Panc1 (cell line): ENCODE measurements around the gene PSTK. TPM values are rescaled to one million over a fixed set of nuclear protein-coding genes. Genes with fewer than 3 reads are reported as not detected.

Source experiments
- ATAC-seq: fragments of 200-7000 bp; cut with Tn5 transposase; 2 replicates; pipeline ENCODE4 v1.9.1; 2020; ENCODE audit warnings: mild to moderate bottlenecking, moderate library complexity
- BruUV-seq: library from RNA; stranded (reverse); fragments of 400-500 nt; replicated peaks from 2 replicates; lab custom pipeline; 2021; lab: Mats Ljungman, UMichigan
- CTCF ChIA-PET: fragments of 300-600 bp; sonication (Branson Sonifier 250); formaldehyde crosslinking; loops from one replicate; lab custom pipeline; 2022; ENCODE audit warnings: antibody characterized with exemption; lab: Charles Lee
- POLR2A ChIA-PET: fragments of 300-600 bp; sonication (Branson Sonifier 250); formaldehyde crosslinking; loops from one replicate; lab custom pipeline; 2022; ENCODE audit warnings: antibody characterized with exemption; lab: Charles Lee
- DNase-seq: peaks from one replicate; pipeline ENCODE4 v3.0.0-alpha.2; 2010; ENCODE audit warnings: low read depth, low spot score
- H3K27ac ChIP-seq: 2 replicates; pipeline ENCODE4 v1.5.1; 2011; ENCODE audit warnings: mild to moderate bottlenecking, low read length, inconsistent platforms
- H3K27me3 ChIP-seq: fragments of 200-500 bp; sonication (Bioruptor generic); 2 replicates; pipeline ENCODE4 v1.6.0; 2014; ENCODE audit warnings: low read length, inconsistent platforms; ENCODE audit not compliant: control insufficient read depth, insufficient read depth
- H3K36me3 ChIP-seq: fragments of 200-500 bp; sonication (Bioruptor generic); 2 replicates; pipeline ENCODE4 v1.5.1; 2014; ENCODE audit warnings: inconsistent platforms, mild to moderate bottlenecking, low read length, moderate library complexity; ENCODE audit not compliant: control insufficient read depth, insufficient read depth
- H3K4me1 ChIP-seq: 2 replicates; pipeline ENCODE4 v1.5.1; 2011; ENCODE audit warnings: inconsistent platforms, mild to moderate bottlenecking, low read length, moderate library complexity; ENCODE audit not compliant: control insufficient read depth, insufficient read depth
- H3K4me3 ChIP-seq, 2 experiments: 2 replicates each; pipeline ENCODE4 v1.5.1; 2011 to 2012; ENCODE audit warnings: low read depth in 2 of 2, low read length in 2 of 2, mild to moderate bottlenecking in 2 of 2, inconsistent platforms in 1 of 2, moderate library complexity in 1 of 2
- H3K9me3 ChIP-seq: fragments of 200-500 bp; sonication (Bioruptor generic); 2 replicates; pipeline ENCODE4 v1.5.1; 2014; ENCODE audit warnings: low read depth, mild to moderate bottlenecking, inconsistent platforms, low read length, moderate library complexity; ENCODE audit not compliant: control insufficient read depth, insufficient read depth
- POLR2AphosphoS5 ChIP-seq: IDR thresholded peaks from 2 replicates; pipeline ENCODE4 v1.6.1; 2012; ENCODE audit warnings: mild to moderate bottlenecking, low read depth, low read length, moderate library complexity
- SIN3A ChIP-seq: IDR thresholded peaks from 2 replicates; pipeline ENCODE4 v1.6.1; 2012; ENCODE audit warnings: low read depth, mild to moderate bottlenecking, low read length, moderate library complexity, borderline replicate concordance; ENCODE audit not compliant: insufficient read depth
- TCF7L2 ChIP-seq: IDR thresholded peaks from 2 replicates; pipeline ENCODE4 v1.6.1; 2011; ENCODE audit warnings: mild to moderate bottlenecking, low read depth, low read length, inconsistent platforms
- in situ Hi-C: cut with HindIII; loops from 2 replicates; pipeline ENCODE4 v1.10.0; 2016; ENCODE audit warnings: low sequenced_read_pairs, low pct_unique_long_range_greater_than_20kb
- intact Hi-C: fragments of 100-400 bp; cut with micrococcal nuclease; formaldehyde crosslinking; loops from one replicate; pipeline ENCODE4 v1.10.0; 2022; ENCODE audit not compliant: unreplicated experiment
- total RNA-seq: library from RNA; stranded (reverse); gene quantifications from one replicate; pipeline ENCODE4 v1.2.1, GENCODE V29; 2021; ENCODE audit not compliant: unreplicated experiment
- TF ChIP-seq, protein P1 (sequence below): fragments of 450-650 bp; IDR thresholded peaks from 2 replicates; pipeline ENCODE4 v1.5.1; 2017; ENCODE audit warnings: mild to moderate bottlenecking
- TF ChIP-seq, protein P2 (sequence below), 2 experiments: IDR thresholded peaks; 2 replicates each; pipeline ENCODE4 v1.6.1; 2011 to 2012; ENCODE audit warnings: low read depth in 2 of 2, control low read depth in 1 of 2, low read length in 1 of 2, mild to moderate bottlenecking in 1 of 2, moderate library complexity in 1 of 2; ENCODE audit not compliant: insufficient read depth in 1 of 2

PSTK gene
- total RNA-seq, 1 experiment from 2014 or later, result 15.8 TPM

DNA sequence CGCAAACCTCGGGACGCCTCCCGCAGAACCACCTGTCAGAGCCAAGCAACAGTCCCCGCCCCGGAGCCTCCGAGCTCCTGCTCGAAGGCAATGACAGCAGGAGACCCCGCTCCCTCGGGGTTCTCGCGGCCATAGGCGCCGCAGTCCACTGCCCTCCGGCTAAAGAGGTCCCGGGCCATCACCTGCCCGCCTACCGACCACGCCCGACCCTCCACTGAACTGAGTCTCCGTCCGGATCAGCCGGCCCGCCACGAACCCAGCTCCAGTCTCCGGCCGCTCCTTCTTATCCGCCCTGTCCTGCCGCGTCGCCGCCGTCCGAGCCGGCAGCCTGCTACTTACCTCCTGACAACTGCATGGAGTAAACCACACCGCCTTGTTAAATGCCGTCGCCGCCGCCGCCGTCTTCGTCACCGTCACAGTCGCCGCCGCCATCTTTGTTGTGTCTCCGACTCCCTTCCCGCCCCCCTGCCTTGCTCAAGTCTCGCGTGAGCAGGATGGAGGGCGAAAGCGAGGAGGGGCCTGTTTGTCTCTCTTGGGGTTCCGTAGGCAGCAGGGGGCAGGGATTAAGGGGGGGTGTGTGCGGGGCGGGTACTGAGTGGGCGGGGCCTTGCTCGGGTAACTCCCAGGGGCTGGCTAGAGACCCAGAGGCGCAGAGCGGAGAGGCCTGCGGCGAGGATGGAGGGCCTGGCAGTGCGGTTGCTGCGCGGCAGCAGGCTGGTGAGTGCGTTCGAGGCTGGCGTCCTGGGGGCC lies 28.3 kb downstream of the PSTK start, which contains the start of the genes ACADSB and IKZF5:
Gene ACADSB, plus strand, starts transcription at position 652 of the 750 bp plus-strand sequence. Its CDS starts 24 bp downstream, at position 676.
Gene IKZF5, minus strand, starts transcription at position 441 of the 750 bp plus-strand sequence. CDS start 10,170 bp downstream, outside the sequence.
- Histone ChIP-seq H3K4me1 (peaks cover 30% of the 10 kb centered on the region), H3K4me3 (peak within 1 kb of the TSS; percentile 88 to 99), H3K9me3 (no peaks in the 10 kb centered on the region), H3K27me3 (no peaks in the 10 kb centered on the region), H3K36me3 (peaks cover 3% of the 10 kb centered on the region; the same call in 1 of the 2 replicates), H3K27ac (peak within 1 kb of the TSS; percentile 78)
- peak; percentile 88 for TF ChIP-seq POLR2AphosphoS5
- TF ChIP-seq, protein P1, sequence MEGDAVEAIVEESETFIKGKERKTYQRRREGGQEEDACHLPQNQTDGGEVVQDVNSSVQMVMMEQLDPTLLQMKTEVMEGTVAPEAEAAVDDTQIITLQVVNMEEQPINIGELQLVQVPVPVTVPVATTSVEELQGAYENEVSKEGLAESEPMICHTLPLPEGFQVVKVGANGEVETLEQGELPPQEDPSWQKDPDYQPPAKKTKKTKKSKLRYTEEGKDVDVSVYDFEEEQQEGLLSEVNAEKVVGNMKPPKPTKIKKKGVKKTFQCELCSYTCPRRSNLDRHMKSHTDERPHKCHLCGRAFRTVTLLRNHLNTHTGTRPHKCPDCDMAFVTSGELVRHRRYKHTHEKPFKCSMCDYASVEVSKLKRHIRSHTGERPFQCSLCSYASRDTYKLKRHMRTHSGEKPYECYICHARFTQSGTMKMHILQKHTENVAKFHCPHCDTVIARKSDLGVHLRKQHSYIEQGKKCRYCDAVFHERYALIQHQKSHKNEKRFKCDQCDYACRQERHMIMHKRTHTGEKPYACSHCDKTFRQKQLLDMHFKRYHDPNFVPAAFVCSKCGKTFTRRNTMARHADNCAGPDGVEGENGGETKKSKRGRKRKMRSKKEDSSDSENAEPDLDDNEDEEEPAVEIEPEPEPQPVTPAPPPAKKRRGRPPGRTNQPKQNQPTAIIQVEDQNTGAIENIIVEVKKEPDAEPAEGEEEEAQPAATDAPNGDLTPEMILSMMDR, result no peak
- peak; percentile 95 for TF ChIP-seq SIN3A
- TF ChIP-seq, protein P2, sequence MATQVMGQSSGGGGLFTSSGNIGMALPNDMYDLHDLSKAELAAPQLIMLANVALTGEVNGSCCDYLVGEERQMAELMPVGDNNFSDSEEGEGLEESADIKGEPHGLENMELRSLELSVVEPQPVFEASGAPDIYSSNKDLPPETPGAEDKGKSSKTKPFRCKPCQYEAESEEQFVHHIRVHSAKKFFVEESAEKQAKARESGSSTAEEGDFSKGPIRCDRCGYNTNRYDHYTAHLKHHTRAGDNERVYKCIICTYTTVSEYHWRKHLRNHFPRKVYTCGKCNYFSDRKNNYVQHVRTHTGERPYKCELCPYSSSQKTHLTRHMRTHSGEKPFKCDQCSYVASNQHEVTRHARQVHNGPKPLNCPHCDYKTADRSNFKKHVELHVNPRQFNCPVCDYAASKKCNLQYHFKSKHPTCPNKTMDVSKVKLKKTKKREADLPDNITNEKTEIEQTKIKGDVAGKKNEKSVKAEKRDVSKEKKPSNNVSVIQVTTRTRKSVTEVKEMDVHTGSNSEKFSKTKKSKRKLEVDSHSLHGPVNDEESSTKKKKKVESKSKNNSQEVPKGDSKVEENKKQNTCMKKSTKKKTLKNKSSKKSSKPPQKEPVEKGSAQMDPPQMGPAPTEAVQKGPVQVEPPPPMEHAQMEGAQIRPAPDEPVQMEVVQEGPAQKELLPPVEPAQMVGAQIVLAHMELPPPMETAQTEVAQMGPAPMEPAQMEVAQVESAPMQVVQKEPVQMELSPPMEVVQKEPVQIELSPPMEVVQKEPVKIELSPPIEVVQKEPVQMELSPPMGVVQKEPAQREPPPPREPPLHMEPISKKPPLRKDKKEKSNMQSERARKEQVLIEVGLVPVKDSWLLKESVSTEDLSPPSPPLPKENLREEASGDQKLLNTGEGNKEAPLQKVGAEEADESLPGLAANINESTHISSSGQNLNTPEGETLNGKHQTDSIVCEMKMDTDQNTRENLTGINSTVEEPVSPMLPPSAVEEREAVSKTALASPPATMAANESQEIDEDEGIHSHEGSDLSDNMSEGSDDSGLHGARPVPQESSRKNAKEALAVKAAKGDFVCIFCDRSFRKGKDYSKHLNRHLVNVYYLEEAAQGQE (IDR thresholded peaks at IDR 0.05; ENCODE audit: insufficient read depth in 1 of 2, low read depth in 2 of 2, low read length in 1 of 2), result 0 out of 4 replicates have a peak, but pooled peaks of 1 of the 2 experiments have one; percentile 54
- no peak for TF ChIP-seq TCF7L2
- in situ Hi-C loops, result no loop called here
- CTCF ChIA-PET, result no interaction called here
- DNase-seq (peak; percentile 92), ATAC-seq (peak; percentile 92)
- BruUV-seq, result no TSS peak
- intact Hi-C loops, result no loop called here
- POLR2A ChIA-PET, result interaction anchor here (0.5 to 0.6 kb wide), 2 partner anchors 207 to 1025 kb away, joined by 3 to 4 read pairs; no protein-coding TSS in a partner anchor

DNA sequence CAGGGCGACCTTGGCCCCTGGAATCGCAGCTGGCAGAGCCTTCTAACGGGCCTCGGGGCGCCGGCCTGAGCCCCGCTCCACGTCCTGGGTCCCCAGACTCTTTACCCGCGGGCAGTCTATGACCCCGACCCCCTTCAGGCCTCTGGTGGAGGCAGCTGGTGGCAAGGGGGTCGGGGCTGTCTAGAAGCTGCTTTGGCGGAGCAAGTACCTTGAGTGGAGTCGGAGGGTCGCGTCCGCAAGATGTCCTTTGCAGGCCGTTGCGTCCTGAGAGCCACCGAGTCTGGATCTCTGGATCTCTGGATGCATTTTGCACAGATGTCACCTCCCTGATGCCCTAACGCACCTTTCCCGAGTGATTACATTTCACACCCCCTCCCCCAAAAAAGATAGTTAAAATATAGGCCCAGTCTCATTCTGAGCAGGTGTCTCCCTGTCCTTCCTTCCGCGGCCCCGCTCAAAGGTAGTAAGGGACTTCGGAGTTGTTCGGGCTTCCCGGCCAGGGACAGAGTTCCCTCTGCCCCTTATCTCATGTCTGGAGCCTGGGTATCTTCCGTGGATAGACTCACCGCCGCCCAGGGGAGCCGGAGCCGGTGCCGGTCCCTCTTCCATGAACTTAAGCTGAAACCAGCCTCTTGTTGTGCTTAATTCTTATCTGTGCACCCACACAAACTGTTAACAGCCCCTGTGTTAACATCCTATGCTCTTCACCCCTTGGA lies 29.1 kb downstream of the PSTK start:
- intact Hi-C loops, result no loop called here
- in situ Hi-C loops, result no loop called here
- DNase-seq (no peak), ATAC-seq (peak; percentile 40)
- Histone ChIP-seq H3K27me3 (no peaks in the 10 kb centered on the region), H3K4me3 (peak overlapping the region; percentile 88 to 99), H3K27ac (peak overlapping the region; percentile 75), H3K36me3 (peaks cover 3% of the 10 kb centered on the region; the same call in 1 of the 2 replicates), H3K4me1 (peaks cover 23% of the 10 kb centered on the region), H3K9me3 (no peaks in the 10 kb centered on the region)
- TF ChIP-seq, protein P2 (IDR thresholded peaks at IDR 0.05; ENCODE audit: insufficient read depth in 1 of 2, low read depth in 2 of 2, low read length in 1 of 2), result no peak
- no peak for TF ChIP-seq POLR2AphosphoS5
- TF ChIP-seq, protein P1, result no peak
- POLR2A ChIA-PET, result no interaction called here
- CTCF ChIA-PET, result interaction anchor here (1.3 kb wide), 1 partner anchor 29 kb away, joined by 4 read pairs; the partner anchor contains the start of gene PSTK
- BruUV-seq, result no TSS peak
